Upper lobe of left lung (tissue), 4 donors: ENCODE results near the gene SRP19.

ENCODE experiments used
- CTCF ChIP-seq, 6 experiments: fragments of 450-650 bp in 4 of 6; fragments of 200-600 bp in 2 of 6; sonication (generic) in 2 of 6; IDR thresholded peaks; one replicate each; pipeline ENCODE4 v1.5.1; 2016 to 2019; ENCODE audit warnings: antibody characterized with exemption in 6 of 6
- POLR2A ChIP-seq, 4 donors: fragments of 450-650 bp; IDR thresholded peaks; one replicate each; pipeline ENCODE4 v1.5.1; 2016 to 2017; ENCODE audit warnings: antibody characterized with exemption in 4 of 4, mild to moderate bottlenecking in 2 of 4
- POLR2AphosphoS5 ChIP-seq, 2 donors: sonication (generic); formaldehyde crosslinking; IDR thresholded peaks; one replicate each; pipeline ENCODE4 v1.5.1; 2017; ENCODE audit warnings: antibody characterized with exemption in 2 of 2

GRCh38 chr5:112867411-112867810 is 6.3 kb downstream of the SRP19 start:
- no peak for TF ChIP-seq CTCF (IDR thresholded peaks at IDR 0.05)
- no peak for TF ChIP-seq POLR2A (IDR thresholded peaks at IDR 0.05)
- TF ChIP-seq POLR2AphosphoS5 (IDR thresholded peaks at IDR 0.05) = no peak
